ENCODE results near the gene TRIO. TPM values are rescaled to one million over a fixed set of nuclear protein-coding genes. Genes with fewer than 3 reads are reported as not detected.

TRIO gene
- polyA plus RNA-seq, 3 donors: 1.7 to 45.8 (median 2.1) TPM

GRCh38 chr5:14413331-14413750 lies 270.2 kb downstream of the TRIO start:
- Mint-ChIP-seq H3K9me3 (no peaks in the 10 kb centered on the region), H3K4me1 (no peaks in the 10 kb centered on the region), H3K27me3 (ENCODE audit: low read depth in 3 of 3) (no peaks in the 10 kb centered on the region), H3K4me3 (no peak overlapping the region), H3K36me3 (peaks cover 80 to 94% of the 10 kb centered on the region in 2 donors), H3K27ac (peak overlapping the region in 2 of 7 donors; percentile 14 to 28)
- H3K9ac ChIP-seq (ENCODE audit: insufficient read depth, low read length, poor library complexity, severe bottlenecking): no peak overlapping the region
- peaks cover 6% of the 10 kb centered on the region for H4K20me1 ChIP-seq (ENCODE audit: insufficient read depth, low read length)
- no peak overlapping the region for H2AFZ ChIP-seq (ENCODE audit: insufficient read depth, low read depth, low read length, poor library complexity, severe bottlenecking)
- 100% methylated on average over 1 of the region's 7 CpGs for WGBS (ENCODE audit: insufficient coverage)
- TF ChIP-seq CTCF (IDR thresholded peaks at IDR 0.05): no peak
- H3K9me3 ChIP-seq (replicated peaks in 1 of 2; ENCODE audit: control insufficient read depth in 1 of 2, insufficient read depth in 1 of 2, low read length in 2 of 2): no peaks in the 10 kb centered on the region
- no peaks in the 10 kb centered on the region for H3K27me3 ChIP-seq (ENCODE audit: control insufficient read depth in 2 of 2, insufficient read depth in 2 of 2, low read length in 2 of 2)
- peaks cover 76 to 100% of the 10 kb centered on the region in 2 donors for H3K36me3 ChIP-seq (replicated peaks in 1 of 2; ENCODE audit: control insufficient read depth in 1 of 2, insufficient read depth in 2 of 2, low read length in 2 of 2)
- H3K27ac ChIP-seq (ENCODE audit: low read depth in 1 of 2, low read length in 2 of 2): no peak overlapping the region
- intact Hi-C loops (cut with micrococcal nuclease): no loop called here
- DNase-seq: no peak
- H3K4me3 ChIP-seq (replicated peaks in 1 of 3; ENCODE audit: low read depth in 2 of 3, low read length in 3 of 3): no peak overlapping the region
- no peaks in the 10 kb centered on the region for H3K79me2 ChIP-seq (ENCODE audit: insufficient read depth, low read length)
- no peak overlapping the region for H3K4me2 ChIP-seq (replicated peaks; ENCODE audit: extremely low read depth, low read length, poor library complexity, severe bottlenecking)
- H3K4me1 ChIP-seq (ENCODE audit: control insufficient read depth in 1 of 2, insufficient read depth in 2 of 2, low read length in 2 of 2): no peaks in the 10 kb centered on the region

- H3K27me3 Mint-ChIP-seq (ENCODE audit: low read depth in 3 of 3): peaks cover 0 to 1% (median 0%) of the 10 kb centered on the region in 3 donors
- no peak overlapping the region for H3K27ac ChIP-seq (ENCODE audit: low read depth in 1 of 2, low read length in 2 of 2)
- WGBS (ENCODE audit: insufficient coverage): 95% methylated on average over 9 of the region's 11 CpGs
- no peaks in the 10 kb centered on the region for H3K9me3 ChIP-seq (replicated peaks in 1 of 2; ENCODE audit: control insufficient read depth in 1 of 2, insufficient read depth in 1 of 2, low read length in 2 of 2)
- no peaks in the 10 kb centered on the region for H3K4me1 Mint-ChIP-seq
- no peak overlapping the region for H3K4me2 ChIP-seq (replicated peaks; ENCODE audit: extremely low read depth, low read length, poor library complexity, severe bottlenecking)
- peaks cover 76 to 100% of the 10 kb centered on the region in 2 donors for H3K36me3 ChIP-seq (replicated peaks in 1 of 2; ENCODE audit: control insufficient read depth in 1 of 2, insufficient read depth in 2 of 2, low read length in 2 of 2)
- H3K9me3 Mint-ChIP-seq: peaks cover 0 to 3% (median 0%) of the 10 kb centered on the region in 7 donors
- no peaks in the 10 kb centered on the region for H3K27me3 ChIP-seq (ENCODE audit: control insufficient read depth in 2 of 2, insufficient read depth in 2 of 2, low read length in 2 of 2)
- TF ChIP-seq CTCF (IDR thresholded peaks at IDR 0.05): no peak
- H3K4me3 Mint-ChIP-seq: no peak overlapping the region
- DNase-seq: no peak
- peaks cover 6% of the 10 kb centered on the region for H4K20me1 ChIP-seq (ENCODE audit: insufficient read depth, low read length)
- no peak overlapping the region for H3K4me3 ChIP-seq (replicated peaks in 1 of 3; ENCODE audit: low read depth in 2 of 3, low read length in 3 of 3)
- intact Hi-C loops (cut with micrococcal nuclease): no loop called here
- peaks cover 85 to 98% of the 10 kb centered on the region in 2 donors for H3K36me3 Mint-ChIP-seq
- no peaks in the 10 kb centered on the region for H3K79me2 ChIP-seq (ENCODE audit: insufficient read depth, low read length)
- no peaks in the 10 kb centered on the region for H3K4me1 ChIP-seq (ENCODE audit: control insufficient read depth in 1 of 2, insufficient read depth in 2 of 2, low read length in 2 of 2)
- H2AFZ ChIP-seq (ENCODE audit: insufficient read depth, low read depth, low read length, poor library complexity, severe bottlenecking): no peak overlapping the region
- H3K27ac Mint-ChIP-seq: no peak overlapping the region
- no peak overlapping the region for H3K9ac ChIP-seq (ENCODE audit: insufficient read depth, low read length, poor library complexity, severe bottlenecking)
Observed at GRCh38 chr5:14414007-14414406, 270.9 kb downstream of the TRIO start.

Measured in CD14-positive monocyte (primary cell).